Measurements from ENCODE around the gene MTMR2. TPM values are rescaled to one million over a fixed set of nuclear protein-coding genes. Genes with fewer than 3 reads are reported as not detected.
A peak's percentile ranks its signal among the peaks of the same experiment; 100 is the strongest.

Gene MTMR2
- total RNA-seq, 1 donor from 2014 or later: 68.9 TPM

DNA sequence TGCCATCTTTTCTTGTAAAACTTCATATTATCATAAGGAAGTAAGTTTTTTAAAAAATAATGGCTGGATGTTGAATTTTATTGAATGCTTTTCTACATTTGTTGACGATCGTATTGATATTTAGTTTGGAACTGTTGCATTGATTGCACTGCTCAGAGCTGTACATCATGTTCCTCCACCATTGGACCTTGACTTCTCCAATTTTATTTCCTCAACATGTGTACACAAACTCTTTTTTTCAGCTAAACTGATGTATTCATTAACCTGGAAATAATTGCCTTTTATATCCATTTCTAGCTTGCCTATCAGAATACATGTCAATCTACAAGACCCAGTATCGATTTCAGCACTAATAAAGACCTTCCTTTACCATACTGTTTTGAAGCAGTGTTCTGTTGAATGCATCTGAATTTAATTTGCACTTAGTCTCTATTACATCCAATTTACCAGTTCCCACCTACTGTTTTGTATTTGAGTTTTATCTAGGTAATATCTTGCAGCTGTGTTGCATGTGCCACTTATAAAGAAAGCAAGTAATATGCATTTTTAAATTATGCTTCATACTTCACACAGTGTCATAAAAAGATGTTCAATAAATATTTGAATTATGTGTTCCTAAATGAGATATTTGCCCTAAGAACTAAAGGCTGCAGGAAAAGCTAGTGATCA lies 128.1 kb downstream of the MTMR2 start:
- Histone ChIP-seq H3K9ac (no peak overlapping the region), H3K27me3 (no peaks in the 10 kb centered on the region), H4K20me1 (ENCODE audit: low read depth) (peaks cover 71% of the 10 kb centered on the region), H3K4me3 (no peak overlapping the region), H3K9me3 (ENCODE audit: low read depth) (no peaks in the 10 kb centered on the region), H3K36me3 (peaks cover 9% of the 10 kb centered on the region), H3K27ac (no peak overlapping the region), H2AFZ (replicated peaks) (no peak overlapping the region), H3K79me2 (ENCODE audit: low read depth) (peaks cover 90% of the 10 kb centered on the region), H3K4me1 (peaks cover 6% of the 10 kb centered on the region), H3F3A (ENCODE audit: low read depth) (peaks cover 2% of the 10 kb centered on the region), H3K4me2 (no peak overlapping the region)
- H3K9me3 Mint-ChIP-seq: no peaks in the 10 kb centered on the region
- H3K27me3 Mint-ChIP-seq (ENCODE audit: insufficient read depth, low read depth): no peaks in the 10 kb centered on the region
- H3K4me3 Mint-ChIP-seq: no peak overlapping the region
- DNase-seq (ENCODE audit: low spot score): no peak
- peaks cover 24% of the 10 kb centered on the region for H3K4me1 Mint-ChIP-seq
- peaks cover 17% of the 10 kb centered on the region for H3K36me3 Mint-ChIP-seq
- TF ChIP-seq, protein P1, sequence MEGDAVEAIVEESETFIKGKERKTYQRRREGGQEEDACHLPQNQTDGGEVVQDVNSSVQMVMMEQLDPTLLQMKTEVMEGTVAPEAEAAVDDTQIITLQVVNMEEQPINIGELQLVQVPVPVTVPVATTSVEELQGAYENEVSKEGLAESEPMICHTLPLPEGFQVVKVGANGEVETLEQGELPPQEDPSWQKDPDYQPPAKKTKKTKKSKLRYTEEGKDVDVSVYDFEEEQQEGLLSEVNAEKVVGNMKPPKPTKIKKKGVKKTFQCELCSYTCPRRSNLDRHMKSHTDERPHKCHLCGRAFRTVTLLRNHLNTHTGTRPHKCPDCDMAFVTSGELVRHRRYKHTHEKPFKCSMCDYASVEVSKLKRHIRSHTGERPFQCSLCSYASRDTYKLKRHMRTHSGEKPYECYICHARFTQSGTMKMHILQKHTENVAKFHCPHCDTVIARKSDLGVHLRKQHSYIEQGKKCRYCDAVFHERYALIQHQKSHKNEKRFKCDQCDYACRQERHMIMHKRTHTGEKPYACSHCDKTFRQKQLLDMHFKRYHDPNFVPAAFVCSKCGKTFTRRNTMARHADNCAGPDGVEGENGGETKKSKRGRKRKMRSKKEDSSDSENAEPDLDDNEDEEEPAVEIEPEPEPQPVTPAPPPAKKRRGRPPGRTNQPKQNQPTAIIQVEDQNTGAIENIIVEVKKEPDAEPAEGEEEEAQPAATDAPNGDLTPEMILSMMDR (IDR thresholded peaks at IDR 0.05): no peak
- TF ChIP-seq EZH2 (IDR thresholded peaks at IDR 0.05): no peak
- no peak for TF ChIP-seq EZH2phosphoT487 (IDR thresholded peaks at IDR 0.05)
- no peak overlapping the region for H3K27ac Mint-ChIP-seq

DNA sequence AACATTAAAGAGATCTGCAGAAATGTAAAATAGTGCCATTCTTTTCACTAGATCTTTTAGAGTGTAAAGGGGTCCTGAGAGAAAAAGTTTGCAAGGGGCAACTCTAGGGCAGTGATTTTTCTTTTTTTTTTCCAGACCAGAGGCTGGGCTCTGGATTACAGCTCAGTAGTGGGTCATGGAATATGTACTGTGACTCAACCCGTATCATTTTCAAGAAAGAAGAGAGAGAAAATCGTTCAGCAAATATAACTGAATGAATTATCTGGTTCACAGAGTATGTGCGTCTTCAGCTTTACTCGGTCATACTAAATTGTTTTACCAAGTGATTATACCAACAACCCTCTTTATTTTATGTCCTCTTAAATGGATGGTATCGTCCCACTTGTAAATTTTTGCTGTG lies 129.8 kb downstream of the MTMR2 start:
- no peak overlapping the region for H2AFZ ChIP-seq (replicated peaks)
- peaks cover 5% of the 10 kb centered on the region for H3K36me3 ChIP-seq
- Mint-ChIP-seq H3K27me3 (ENCODE audit: insufficient read depth, low read depth) (peaks cover 7% of the 10 kb centered on the region), H3K36me3 (peaks cover 5% of the 10 kb centered on the region), H3K27ac (no peak overlapping the region), H3K4me1 (peaks cover 24% of the 10 kb centered on the region), H3K9me3 (no peaks in the 10 kb centered on the region), H3K4me3 (no peak overlapping the region)
- TF ChIP-seq EZH2phosphoT487 (IDR thresholded peaks at IDR 0.05): no peak
- no peak for TF ChIP-seq EZH2 (IDR thresholded peaks at IDR 0.05)
- TF ChIP-seq, protein P1 (IDR thresholded peaks at IDR 0.05): no peak
- DNase-seq (ENCODE audit: low spot score): no peak
- H3K4me2 ChIP-seq: peak overlapping the region; percentile 7
- H4K20me1 ChIP-seq (ENCODE audit: low read depth): peaks cover 71% of the 10 kb centered on the region
- H3K27ac ChIP-seq: no peak overlapping the region
- no peak overlapping the region for H3K4me3 ChIP-seq
- H3K9ac ChIP-seq: no peak overlapping the region
- peaks cover 6% of the 10 kb centered on the region for H3K4me1 ChIP-seq
- H3F3A ChIP-seq (ENCODE audit: low read depth): peaks cover 15% of the 10 kb centered on the region
- no peaks in the 10 kb centered on the region for H3K9me3 ChIP-seq (ENCODE audit: low read depth)
- H3K79me2 ChIP-seq (ENCODE audit: low read depth): peaks cover 88% of the 10 kb centered on the region
- H3K27me3 ChIP-seq: no peaks in the 10 kb centered on the region

GRCh38 chr11:95793116-95793515 lies 130.8 kb downstream of the MTMR2 start:
- H3K4me3 ChIP-seq: no peak overlapping the region
- peaks cover 11% of the 10 kb centered on the region for H3K4me1 ChIP-seq
- DNase-seq (ENCODE audit: low spot score): no peak
- H3K9me3 ChIP-seq (ENCODE audit: low read depth): no peaks in the 10 kb centered on the region
- TF ChIP-seq EZH2 (IDR thresholded peaks at IDR 0.05) (no peak), EZH2phosphoT487 (IDR thresholded peaks at IDR 0.05) (no peak)
- TF ChIP-seq, protein P1 (IDR thresholded peaks at IDR 0.05): no peak
- no peak overlapping the region for H3K27ac Mint-ChIP-seq
- no peak overlapping the region for H3K27ac ChIP-seq
- no peak overlapping the region for H2AFZ ChIP-seq (replicated peaks)
- H3K79me2 ChIP-seq (ENCODE audit: low read depth): peaks cover 88% of the 10 kb centered on the region
- H3K36me3 Mint-ChIP-seq: peaks cover 5% of the 10 kb centered on the region
- H3K9me3 Mint-ChIP-seq: no peaks in the 10 kb centered on the region
- H3K36me3 ChIP-seq: no peaks in the 10 kb centered on the region
- no peaks in the 10 kb centered on the region for H3K27me3 ChIP-seq
- peaks cover 29% of the 10 kb centered on the region for H3K4me1 Mint-ChIP-seq
- H3K4me3 Mint-ChIP-seq: peak overlapping the region; percentile 29
- H3K4me2 ChIP-seq: peak overlapping the region; percentile 95
- H3K9ac ChIP-seq: no peak overlapping the region
- peaks cover 71% of the 10 kb centered on the region for H4K20me1 ChIP-seq (ENCODE audit: low read depth)
- peaks cover 7% of the 10 kb centered on the region for H3K27me3 Mint-ChIP-seq (ENCODE audit: insufficient read depth, low read depth)
- H3F3A ChIP-seq (ENCODE audit: low read depth): peaks cover 25% of the 10 kb centered on the region

Measured in neural progenitor cell (in vitro differentiated cells).